Mesendoderm (in vitro differentiated cells): ENCODE results near the gene STARD3NL.

Experiments
- DNase-seq: peaks from one replicate; pipeline ENCODE4 v3.0.0; 2013
- H2AK5ac ChIP-seq: 2 replicates; pipeline ENCODE4 v1.6.1; 2013; ENCODE audit warnings: low read length, inconsistent platforms
- H2BK120ac ChIP-seq: 2 replicates; pipeline ENCODE4 v1.6.1; 2013; ENCODE audit warnings: low read depth, mild to moderate bottlenecking, low read length, moderate library complexity, mixed read lengths
- H2BK15ac ChIP-seq: replicated peaks from 2 replicates; pipeline ENCODE4 v1.6.1; 2013; ENCODE audit warnings: low read depth, mild to moderate bottlenecking, moderate library complexity
- H2BK5ac ChIP-seq: 2 replicates; pipeline ENCODE4 v1.6.1; 2013; ENCODE audit warnings: low read length, inconsistent platforms
- H3K18ac ChIP-seq: 2 replicates; pipeline ENCODE4 v1.6.1; 2013; ENCODE audit warnings: mild to moderate bottlenecking, low read length, mixed read lengths
- H3K23ac ChIP-seq: one replicate; pipeline ENCODE4 v1.6.1; 2013; ENCODE audit warnings: low read length
- H3K27ac ChIP-seq: 2 replicates; pipeline ENCODE4 v1.5.1; 2013; ENCODE audit warnings: low read depth, mild to moderate bottlenecking, inconsistent platforms, low read length, moderate library complexity
- H3K27me3 ChIP-seq: 2 replicates; pipeline ENCODE4 v1.6.1; 2013; ENCODE audit warnings: low read length, control low read depth, mild to moderate bottlenecking, inconsistent platforms; ENCODE audit not compliant: insufficient read depth, poor library complexity
- H3K36me3 ChIP-seq: 2 replicates; pipeline ENCODE4 v1.6.1; 2013; ENCODE audit warnings: low read length, inconsistent platforms; ENCODE audit not compliant: control insufficient read depth, insufficient read depth
- H3K4ac ChIP-seq: one replicate; pipeline ENCODE4 v1.6.1; 2013; ENCODE audit warnings: low read depth, mild to moderate bottlenecking, low read length, moderate library complexity
- H3K4me1 ChIP-seq: 2 replicates; pipeline ENCODE4 v1.6.1; 2013; ENCODE audit warnings: low read depth, low read length, inconsistent platforms; ENCODE audit not compliant: control insufficient read depth
- H3K4me2 ChIP-seq: 2 replicates; pipeline ENCODE4 v1.6.1; 2013; ENCODE audit warnings: low read length
- H3K4me3 ChIP-seq: 2 replicates; pipeline ENCODE4 v1.5.1; 2013; ENCODE audit warnings: mild to moderate bottlenecking, low read length
- H3K56ac ChIP-seq: one replicate; pipeline ENCODE4 v1.6.1; 2013; ENCODE audit warnings: low read length
- H3K79me1 ChIP-seq: 2 replicates; pipeline ENCODE4 v1.6.1; 2013; ENCODE audit warnings: low read length, inconsistent platforms
- H3K79me2 ChIP-seq: 2 replicates; pipeline ENCODE4 v1.6.1; 2013; ENCODE audit warnings: mild to moderate bottlenecking, low read length; ENCODE audit not compliant: control insufficient read depth, insufficient read depth
- H3K9ac ChIP-seq: 2 replicates; pipeline ENCODE4 v1.6.1; 2013; ENCODE audit warnings: low read length, inconsistent platforms
- H4K5ac ChIP-seq: one replicate; pipeline ENCODE4 v1.6.1; 2013; ENCODE audit warnings: low read length
- H4K8ac ChIP-seq: one replicate; pipeline ENCODE4 v1.6.1; 2013; ENCODE audit warnings: low read depth, mild to moderate bottlenecking, control low read depth, low read length, moderate library complexity
- WGBS: extraction: QIAGEN DNeasy Blood & Tissue Kit; methylation state at CpG from one replicate; pipeline ENCODE4 v1.1.7; 2013; ENCODE audit warnings: low lambda C conversion rate, missing lambda C conversion rate; ENCODE audit not compliant: insufficient coverage; ENCODE audit errors: extremely low coverage; 5-methylcytosine and 5-hydroxymethylcytosine counted together

The STARD3NL gene

GRCh38 chr7:38206071-38206470 is 28.0 kb downstream of the STARD3NL start:
- no CpG with 5 or more reads among the region's 5 CpGs for WGBS
- Histone ChIP-seq H3K36me3 (no peaks in the 10 kb centered on the region), H3K79me1 (peaks cover 2% of the 10 kb centered on the region), H3K27ac (no peak overlapping the region), H3K23ac (no peak overlapping the region), H4K5ac (no peak overlapping the region), H3K56ac (no peak overlapping the region), H3K18ac (no peak overlapping the region), H2BK5ac (no peak overlapping the region), H2BK120ac (no peak overlapping the region), H2BK15ac (no peak overlapping the region), H3K4me3 (no peak overlapping the region), H3K79me2 (no peaks in the 10 kb centered on the region), H2AK5ac (no peak overlapping the region), H3K4me1 (no peaks in the 10 kb centered on the region), H3K4ac (no peak overlapping the region), H3K4me2 (no peak overlapping the region), H4K8ac (no peak overlapping the region), H3K27me3 (no peaks in the 10 kb centered on the region), H3K9ac (no peak overlapping the region)
- no peak for DNase-seq

DNA sequence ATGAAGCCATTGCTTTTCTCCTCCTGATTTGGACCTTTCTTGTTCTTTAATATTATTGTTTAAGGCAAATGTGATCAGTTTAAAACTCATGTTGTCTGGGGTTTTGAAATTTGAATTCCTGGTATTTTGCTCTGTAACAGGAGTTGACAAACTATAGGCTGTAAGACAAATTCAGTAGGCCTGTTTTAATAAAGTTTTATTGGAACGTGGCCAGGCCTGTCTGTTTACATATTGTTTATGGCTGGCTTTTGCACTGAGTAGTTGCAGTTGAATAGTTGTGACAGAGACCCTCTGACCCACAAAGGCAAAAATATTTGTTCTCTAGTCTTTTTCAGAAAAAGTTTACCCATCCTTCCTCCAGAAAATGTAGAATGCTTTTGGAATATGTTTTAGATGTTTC is 29.8 kb downstream of the STARD3NL start:
- no peak overlapping the region for H3K18ac ChIP-seq
- no peaks in the 10 kb centered on the region for H3K79me2 ChIP-seq
- no peak overlapping the region for H2BK5ac ChIP-seq
- no peaks in the 10 kb centered on the region for H3K27me3 ChIP-seq
- no peaks in the 10 kb centered on the region for H3K36me3 ChIP-seq
- H3K79me1 ChIP-seq: peaks cover 2% of the 10 kb centered on the region
- WGBS: no CpG with 5 or more reads among the region's 1 CpG
- H3K9ac ChIP-seq: no peak overlapping the region
- no peak for DNase-seq
- no peak overlapping the region for H3K23ac ChIP-seq
- H3K4me3 ChIP-seq: no peak overlapping the region
- no peak overlapping the region for H2BK15ac ChIP-seq
- H2AK5ac ChIP-seq: no peak overlapping the region
- no peak overlapping the region for H3K4ac ChIP-seq
- no peak overlapping the region for H3K27ac ChIP-seq
- H4K5ac ChIP-seq: no peak overlapping the region
- H4K8ac ChIP-seq: no peak overlapping the region
- no peak overlapping the region for H3K4me2 ChIP-seq
- no peak overlapping the region for H2BK120ac ChIP-seq
- no peaks in the 10 kb centered on the region for H3K4me1 ChIP-seq
- H3K56ac ChIP-seq: no peak overlapping the region

DNA sequence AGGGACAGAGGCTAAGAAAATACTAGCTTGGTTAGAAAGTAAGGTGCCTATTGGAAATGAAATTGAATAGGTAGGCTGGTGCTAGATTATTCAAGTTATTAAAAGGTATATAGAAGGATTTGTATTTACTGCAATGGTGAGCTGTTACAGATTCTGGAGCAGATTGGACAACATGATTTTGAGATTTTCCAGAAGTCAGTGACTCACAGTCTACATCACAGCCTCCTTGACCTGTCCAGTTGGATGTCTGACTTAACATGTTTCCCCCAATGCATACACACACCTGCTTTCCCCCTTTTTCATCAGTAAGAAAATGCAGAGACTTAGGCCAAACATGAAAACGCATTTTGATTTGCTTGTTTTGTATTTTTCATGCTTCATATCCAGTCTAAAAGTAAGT is 33.4 kb downstream of the STARD3NL start:
- H3K4ac ChIP-seq: no peak overlapping the region
- H3K27me3 ChIP-seq: no peaks in the 10 kb centered on the region
- no peak overlapping the region for H3K56ac ChIP-seq
- no peak overlapping the region for H3K4me3 ChIP-seq
- no peaks in the 10 kb centered on the region for H3K79me1 ChIP-seq
- H4K5ac ChIP-seq: no peak overlapping the region
- DNase-seq: no peak
- no peak overlapping the region for H2BK5ac ChIP-seq
- WGBS: no CpG with 5 or more reads among the region's 1 CpG
- H4K8ac ChIP-seq: no peak overlapping the region
- H3K18ac ChIP-seq: no peak overlapping the region
- no peak overlapping the region for H3K27ac ChIP-seq
- H3K9ac ChIP-seq: no peak overlapping the region
- H3K23ac ChIP-seq: no peak overlapping the region
- H2BK15ac ChIP-seq: no peak overlapping the region
- no peak overlapping the region for H2AK5ac ChIP-seq
- H2BK120ac ChIP-seq: no peak overlapping the region
- no peaks in the 10 kb centered on the region for H3K79me2 ChIP-seq
- no peaks in the 10 kb centered on the region for H3K36me3 ChIP-seq
- no peaks in the 10 kb centered on the region for H3K4me1 ChIP-seq
- no peak overlapping the region for H3K4me2 ChIP-seq

- Histone ChIP-seq H3K4ac (no peak overlapping the region), H2BK120ac (no peak overlapping the region), H3K27me3 (no peaks in the 10 kb centered on the region), H3K4me3 (no peak overlapping the region), H3K79me2 (no peaks in the 10 kb centered on the region), H4K8ac (no peak overlapping the region), H3K27ac (no peak overlapping the region), H4K5ac (no peak overlapping the region), H2BK5ac (no peak overlapping the region), H3K56ac (no peak overlapping the region), H3K4me1 (no peaks in the 10 kb centered on the region), H2AK5ac (no peak overlapping the region), H3K23ac (no peak overlapping the region), H3K4me2 (no peak overlapping the region), H3K36me3 (peaks cover 2% of the 10 kb centered on the region), H3K18ac (no peak overlapping the region), H3K79me1 (no peaks in the 10 kb centered on the region), H3K9ac (no peak overlapping the region), H2BK15ac (no peak overlapping the region)
- no CpG with 5 or more reads among the region's 3 CpGs for WGBS
- DNase-seq: no peak
Measured at GRCh38 chr7:38211940-38212339, 33.9 kb downstream of the STARD3NL start.

- Histone ChIP-seq H4K5ac (no peak overlapping the region), H3K79me1 (no peaks in the 10 kb centered on the region), H2AK5ac (no peak overlapping the region), H3K4me1 (no peaks in the 10 kb centered on the region), H3K4ac (no peak overlapping the region), H3K79me2 (no peaks in the 10 kb centered on the region), H4K8ac (no peak overlapping the region), H2BK120ac (no peak overlapping the region), H3K56ac (no peak overlapping the region), H3K18ac (no peak overlapping the region), H2BK5ac (no peak overlapping the region), H3K23ac (no peak overlapping the region), H3K36me3 (peaks cover 2% of the 10 kb centered on the region), H3K4me3 (no peak overlapping the region), H3K27ac (no peak overlapping the region), H3K9ac (no peak overlapping the region), H2BK15ac (no peak overlapping the region), H3K4me2 (no peak overlapping the region), H3K27me3 (no peaks in the 10 kb centered on the region)
- no peak for DNase-seq
- WGBS: no CpG with 5 or more reads among the region's 1 CpG
Measured at GRCh38 chr7:38215115-38215514, 37.1 kb downstream of the STARD3NL start.
